ENCODE measurements around the gene LRP1B. TPM values are rescaled to one million over a fixed set of nuclear protein-coding genes. Genes with fewer than 3 reads are reported as not detected.

Gene LRP1B
- total RNA-seq, 2 donors from 2014 or later = 0.79 to 1.8 TPM

- Mint-ChIP-seq H3K4me1 (peaks cover 4% of the 10 kb centered on the region), H3K36me3 (ENCODE audit: low read depth) (no peaks in the 10 kb centered on the region), H3K9me3 (peaks cover 2% of the 10 kb centered on the region), H3K27ac (no peak overlapping the region), H3K4me3 (no peak overlapping the region), H3K27me3 (ENCODE audit: insufficient read depth) (no peaks in the 10 kb centered on the region)
- Histone ChIP-seq H3K27me3 (ENCODE audit: control insufficient read depth, insufficient read depth, low read length, poor library complexity, severe bottlenecking) (no peaks in the 10 kb centered on the region), H3K4me1 (ENCODE audit: control insufficient read depth, insufficient read depth, low read length) (no peaks in the 10 kb centered on the region), H3K9me3 (ENCODE audit: control insufficient read depth, low read length) (no peaks in the 10 kb centered on the region), H3K9ac (ENCODE audit: extremely low read depth, low read length, poor library complexity, severe bottlenecking) (no peak overlapping the region), H3K27ac (ENCODE audit: low read depth, low read length) (no peak overlapping the region), H3K36me3 (ENCODE audit: control insufficient read depth, insufficient read depth, low read length) (no peaks in the 10 kb centered on the region), H3K4me3 (ENCODE audit: low read length) (no peak overlapping the region)
- WGBS, 2 experiments (ENCODE audit: insufficient coverage in 1 of 2, insufficient read length in 1 of 2) = 96 to 100% methylated on average over 1 of the region's 1 CpG
- no peak for TF ChIP-seq CTCF (conservative IDR thresholded peaks at IDR 0.05)
- DNase-seq = no peak
Measured at GRCh38 chr2:142020368-142020767, 110.4 kb downstream of the LRP1B start.

GRCh38 chr2:142014536-142014935 is 116.3 kb downstream of the LRP1B start:
- TF ChIP-seq CTCF (conservative IDR thresholded peaks at IDR 0.05) = no peak
- H3K4me3 Mint-ChIP-seq = no peak overlapping the region
- no peaks in the 10 kb centered on the region for H3K27me3 Mint-ChIP-seq (ENCODE audit: insufficient read depth)
- no peaks in the 10 kb centered on the region for H3K36me3 Mint-ChIP-seq (ENCODE audit: low read depth)
- 98 to 100% methylated on average over 1 of the region's 1 CpG for WGBS, 2 experiments (ENCODE audit: insufficient coverage in 1 of 2, insufficient read length in 1 of 2)
- H3K9me3 Mint-ChIP-seq = peaks cover 2% of the 10 kb centered on the region
- no peaks in the 10 kb centered on the region for H3K9me3 ChIP-seq (ENCODE audit: control insufficient read depth, low read length)
- no peaks in the 10 kb centered on the region for H3K36me3 ChIP-seq (ENCODE audit: control insufficient read depth, insufficient read depth, low read length)
- H3K4me1 ChIP-seq (ENCODE audit: control insufficient read depth, insufficient read depth, low read length) = no peaks in the 10 kb centered on the region
- no peaks in the 10 kb centered on the region for H3K27me3 ChIP-seq (ENCODE audit: control insufficient read depth, insufficient read depth, low read length, poor library complexity, severe bottlenecking)
- H3K9ac ChIP-seq (ENCODE audit: extremely low read depth, low read length, poor library complexity, severe bottlenecking) = no peak overlapping the region
- no peak overlapping the region for H3K27ac Mint-ChIP-seq
- DNase-seq = no peak
- H3K27ac ChIP-seq (ENCODE audit: low read depth, low read length) = no peak overlapping the region
- no peaks in the 10 kb centered on the region for H3K4me1 Mint-ChIP-seq
- no peak overlapping the region for H3K4me3 ChIP-seq (ENCODE audit: low read length)

- H3K27me3 Mint-ChIP-seq (ENCODE audit: insufficient read depth) = no peaks in the 10 kb centered on the region
- Histone ChIP-seq H3K9ac (ENCODE audit: extremely low read depth, low read length, poor library complexity, severe bottlenecking) (no peak overlapping the region), H3K27ac (ENCODE audit: low read depth, low read length) (no peak overlapping the region), H3K27me3 (ENCODE audit: control insufficient read depth, insufficient read depth, low read length, poor library complexity, severe bottlenecking) (no peaks in the 10 kb centered on the region), H3K4me1 (ENCODE audit: control insufficient read depth, insufficient read depth, low read length) (no peaks in the 10 kb centered on the region), H3K36me3 (ENCODE audit: control insufficient read depth, insufficient read depth, low read length) (no peaks in the 10 kb centered on the region), H3K9me3 (ENCODE audit: control insufficient read depth, low read length) (no peaks in the 10 kb centered on the region), H3K4me3 (ENCODE audit: low read length) (no peak overlapping the region)
- no peak for DNase-seq
- H3K4me1 Mint-ChIP-seq = no peaks in the 10 kb centered on the region
- no peaks in the 10 kb centered on the region for H3K36me3 Mint-ChIP-seq (ENCODE audit: low read depth)
- no peak for TF ChIP-seq CTCF (conservative IDR thresholded peaks at IDR 0.05)
- H3K27ac Mint-ChIP-seq = no peak overlapping the region
- H3K4me3 Mint-ChIP-seq = no peak overlapping the region
- 94% methylated on average over 2 of the region's 2 CpGs; no CpG with 5 or more reads in 1 of the 2 experiments for WGBS, 2 experiments (ENCODE audit: insufficient coverage in 1 of 2, insufficient read length in 1 of 2)
- H3K9me3 Mint-ChIP-seq = peaks cover 2% of the 10 kb centered on the region
Measured at GRCh38 chr2:142012797-142013196, 118.0 kb downstream of the LRP1B start.
